Skeletal muscle satellite cell (primary cell): ENCODE results near the gene GPC5.

Source experiments
- H3K27me3 ChIP-seq: 2 replicates; pipeline ENCODE4 v1.7.0; 2013; ENCODE audit warnings: low read length; ENCODE audit not compliant: control insufficient read depth, insufficient read depth
- H3K36me3 ChIP-seq: 2 replicates; pipeline ENCODE4 v1.7.0; 2013; ENCODE audit warnings: mild to moderate bottlenecking, control low read depth, low read length; ENCODE audit not compliant: insufficient read depth
- H3K4me1 ChIP-seq: 2 replicates; pipeline ENCODE4 v1.7.0; 2013; ENCODE audit warnings: low read length; ENCODE audit not compliant: control insufficient read depth, insufficient read depth
- H3K4me2 ChIP-seq: 2 replicates; pipeline ENCODE4 v1.7.0; 2013; ENCODE audit warnings: mild to moderate bottlenecking, low read length
- H3K4me3 ChIP-seq: 2 replicates; pipeline ENCODE4 v1.7.0; 2013; ENCODE audit warnings: low read length
- H3K9ac ChIP-seq: 2 replicates; pipeline ENCODE4 v1.7.0; 2013; ENCODE audit warnings: mild to moderate bottlenecking, low read depth, low read length, moderate library complexity
- H3K9me3 ChIP-seq: replicated peaks from 2 replicates; pipeline ENCODE4 v1.7.0; 2013; ENCODE audit warnings: mild to moderate bottlenecking, control low read depth, low read length

The GPC5 gene

DNA sequence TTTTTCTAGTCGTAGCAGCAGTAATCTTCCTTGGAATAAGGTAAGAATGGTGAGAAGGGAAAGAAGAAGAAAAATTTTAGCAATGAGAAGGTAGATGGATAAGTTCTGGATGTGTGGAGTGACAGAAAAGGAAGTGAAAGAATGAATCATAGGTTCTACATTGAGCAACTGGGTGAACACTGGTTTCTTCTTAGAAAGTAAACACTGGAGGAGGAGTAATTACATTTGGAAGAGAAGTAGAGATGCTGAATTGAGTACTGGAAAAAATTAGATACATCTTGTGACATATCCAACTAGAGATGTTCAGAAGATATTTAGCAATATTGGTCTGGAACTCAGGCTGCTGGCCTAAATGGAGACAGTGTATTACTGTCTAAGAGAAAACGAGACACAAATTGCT is 148.5 kb downstream of the GPC5 start:
- Histone ChIP-seq H3K4me1 (no peaks in the 10 kb centered on the region), H3K36me3 (no peaks in the 10 kb centered on the region), H3K4me3 (no peak overlapping the region), H3K9me3 (no peaks in the 10 kb centered on the region), H3K27me3 (no peaks in the 10 kb centered on the region), H3K4me2 (no peak overlapping the region), H3K9ac (no peak overlapping the region)

GRCh38 chr13:91553584-91553983 is 155.2 kb downstream of the GPC5 start:
- peaks cover 3% of the 10 kb centered on the region for H3K9me3 ChIP-seq
- no peaks in the 10 kb centered on the region for H3K36me3 ChIP-seq
- no peaks in the 10 kb centered on the region for H3K27me3 ChIP-seq
- H3K4me2 ChIP-seq = no peak overlapping the region
- H3K4me3 ChIP-seq = no peak overlapping the region
- no peaks in the 10 kb centered on the region for H3K4me1 ChIP-seq
- no peak overlapping the region for H3K9ac ChIP-seq

DNA sequence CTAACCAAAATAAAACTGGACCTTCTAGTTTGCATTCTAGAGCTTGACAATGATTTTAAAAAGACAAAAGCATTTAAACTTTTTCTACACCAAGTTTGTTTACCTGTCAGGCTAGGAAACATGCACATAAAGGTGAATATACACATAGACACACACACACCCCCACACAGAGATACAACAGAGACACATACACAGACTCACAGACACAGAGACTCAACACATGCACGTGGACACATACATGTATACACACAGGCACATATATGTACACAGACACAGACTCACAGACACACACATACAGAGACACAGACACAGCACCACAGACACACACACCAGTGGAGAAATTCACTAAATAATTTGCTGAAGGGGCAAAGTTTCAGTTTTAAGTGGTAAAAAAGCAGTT is 155.7 kb downstream of the GPC5 start:
- Histone ChIP-seq H3K4me1 (no peaks in the 10 kb centered on the region), H3K27me3 (no peaks in the 10 kb centered on the region), H3K4me3 (no peak overlapping the region), H3K4me2 (no peak overlapping the region), H3K9ac (no peak overlapping the region), H3K36me3 (no peaks in the 10 kb centered on the region), H3K9me3 (peaks cover 3% of the 10 kb centered on the region)

DNA sequence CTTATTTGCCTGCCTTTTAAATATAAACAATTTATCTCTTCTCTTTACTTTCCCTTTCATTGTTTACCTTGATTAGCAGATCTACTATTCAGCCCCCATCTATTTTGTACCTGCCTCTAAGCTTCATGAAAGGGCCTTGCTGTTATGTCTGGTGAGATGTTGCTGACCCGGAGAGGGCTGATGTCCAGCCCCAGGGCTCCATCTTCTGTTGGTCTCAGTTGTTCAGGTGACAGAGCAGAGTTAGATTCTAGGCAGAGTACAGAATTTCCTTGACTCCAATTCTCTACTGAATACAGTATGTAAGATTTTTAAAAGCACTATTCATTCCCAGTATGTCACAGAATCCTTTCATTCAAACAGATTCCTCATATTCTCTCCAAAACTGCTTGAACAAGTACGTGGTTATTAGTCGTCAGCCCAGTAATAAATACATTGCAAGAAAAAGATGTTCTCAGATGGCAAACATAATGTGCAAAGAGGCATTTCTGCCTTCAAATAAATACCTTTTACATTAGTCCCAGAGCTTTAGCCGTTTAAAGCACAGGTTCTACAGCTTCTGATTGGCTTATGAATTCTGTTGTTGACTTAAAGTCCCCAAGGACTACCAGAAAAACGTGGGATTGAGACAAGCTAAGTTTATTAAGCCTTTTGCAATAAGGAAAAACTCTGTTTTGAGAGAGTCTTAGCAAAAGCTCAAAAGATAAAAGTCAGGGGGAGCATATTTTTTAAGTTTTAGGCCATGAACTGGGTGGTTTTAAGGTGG is 159.1 kb downstream of the GPC5 start:
- no peak overlapping the region for H3K9ac ChIP-seq
- no peaks in the 10 kb centered on the region for H3K4me1 ChIP-seq
- H3K36me3 ChIP-seq = no peaks in the 10 kb centered on the region

GRCh38 chr13:91563799-91564198 is 165.4 kb downstream of the GPC5 start:
- Histone ChIP-seq H3K9ac (no peak overlapping the region), H3K4me1 (no peaks in the 10 kb centered on the region), H3K4me2 (no peak overlapping the region), H3K9me3 (peaks cover 4% of the 10 kb centered on the region), H3K36me3 (no peaks in the 10 kb centered on the region), H3K27me3 (no peaks in the 10 kb centered on the region), H3K4me3 (no peak overlapping the region)

More for the DNA sequence above, 159.1 kb downstream of the GPC5 start:
- Histone ChIP-seq H3K4me3 (no peak overlapping the region), H3K4me2 (no peak overlapping the region), H3K9me3 (peaks cover 3% of the 10 kb centered on the region), H3K27me3 (no peaks in the 10 kb centered on the region)

DNA sequence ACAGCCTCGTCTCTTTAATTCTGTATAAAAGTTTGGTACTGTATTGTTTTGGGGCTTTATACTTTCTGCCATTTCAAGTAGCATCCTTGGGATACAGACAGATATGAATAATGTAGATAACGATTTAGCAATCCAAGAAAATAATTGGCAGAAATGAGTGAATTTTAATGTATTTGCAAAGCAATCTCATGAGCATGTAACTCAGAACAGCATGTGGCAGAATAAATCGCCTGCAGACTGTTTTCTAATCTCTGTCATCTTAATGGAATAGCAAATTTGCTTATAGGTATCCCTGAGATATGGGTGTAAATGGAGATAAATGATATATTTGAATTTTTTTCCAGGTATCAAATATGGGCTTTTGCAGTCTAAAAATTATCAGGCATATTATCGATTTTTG is 166.0 kb downstream of the GPC5 start:
- Histone ChIP-seq H3K4me1 (no peaks in the 10 kb centered on the region), H3K9me3 (peaks cover 4% of the 10 kb centered on the region), H3K36me3 (no peaks in the 10 kb centered on the region), H3K27me3 (no peaks in the 10 kb centered on the region), H3K4me2 (no peak overlapping the region), H3K9ac (no peak overlapping the region), H3K4me3 (no peak overlapping the region)

DNA sequence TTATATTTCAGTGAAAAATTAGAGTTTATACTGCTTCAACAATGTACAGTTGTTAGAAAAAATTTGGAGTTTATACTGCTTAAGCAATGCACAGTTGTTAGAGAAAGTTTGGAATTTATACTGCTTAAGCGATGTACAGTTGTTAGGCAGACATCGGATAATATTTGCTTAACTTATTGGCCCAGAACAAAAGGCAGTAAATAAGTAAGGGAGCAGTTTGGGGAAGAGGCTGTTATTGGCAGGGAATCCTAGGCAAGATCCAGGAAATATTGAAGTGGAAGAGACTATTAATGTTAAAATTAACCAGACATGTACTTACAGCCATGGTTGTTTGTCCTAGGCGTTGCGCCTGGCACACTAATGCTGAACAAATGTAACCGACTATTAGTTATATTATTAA is 166.9 kb downstream of the GPC5 start:
- H3K36me3 ChIP-seq = no peaks in the 10 kb centered on the region
- H3K4me1 ChIP-seq = no peaks in the 10 kb centered on the region
- H3K9ac ChIP-seq = no peak overlapping the region
- H3K27me3 ChIP-seq = no peaks in the 10 kb centered on the region
- H3K4me3 ChIP-seq = no peak overlapping the region
- no peak overlapping the region for H3K4me2 ChIP-seq
- H3K9me3 ChIP-seq = peaks cover 4% of the 10 kb centered on the region

DNA sequence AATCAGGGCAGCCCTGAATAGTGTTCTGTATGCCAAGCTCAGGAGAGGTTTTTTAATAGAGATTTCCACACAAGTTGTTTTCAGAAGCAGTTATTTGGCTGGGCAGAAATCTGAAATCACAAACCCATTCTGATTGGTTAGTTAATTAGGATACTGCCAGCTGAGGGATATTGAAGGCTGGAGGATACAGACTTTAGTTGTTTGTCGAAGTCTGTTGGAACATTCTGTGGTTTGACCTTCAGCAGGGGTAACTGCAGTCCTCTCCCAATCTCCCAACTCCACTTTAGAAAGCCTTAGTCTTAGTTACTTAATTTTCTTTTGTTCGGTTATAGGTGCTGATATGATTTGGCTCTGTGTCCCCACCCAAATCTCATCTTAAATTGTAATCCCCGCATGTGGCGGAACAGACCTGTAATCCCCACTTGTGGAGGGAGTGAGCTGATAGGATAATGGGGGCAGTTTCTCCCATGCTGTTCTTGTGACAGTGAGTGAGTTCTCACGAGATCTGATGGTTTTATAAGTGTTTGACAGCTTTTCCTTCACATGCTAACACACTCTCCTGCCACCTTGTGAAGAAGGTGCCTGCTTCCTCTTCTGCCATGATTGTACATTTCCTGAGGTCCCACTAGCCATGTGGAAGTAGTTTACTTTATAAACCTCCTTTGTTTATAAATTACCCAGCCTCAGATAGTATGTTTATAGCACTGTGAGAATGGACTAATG is 169.2 kb downstream of the GPC5 start:
- Histone ChIP-seq H3K9me3 (peaks cover 8% of the 10 kb centered on the region), H3K4me1 (no peaks in the 10 kb centered on the region), H3K4me3 (no peak overlapping the region), H3K27me3 (no peaks in the 10 kb centered on the region), H3K9ac (no peak overlapping the region), H3K36me3 (no peaks in the 10 kb centered on the region), H3K4me2 (no peak overlapping the region)

- no peak overlapping the region for H3K9ac ChIP-seq
These were observed 173.3 kb downstream of the GPC5 start for GRCh38 chr13:91571681-91572080.

DNA sequence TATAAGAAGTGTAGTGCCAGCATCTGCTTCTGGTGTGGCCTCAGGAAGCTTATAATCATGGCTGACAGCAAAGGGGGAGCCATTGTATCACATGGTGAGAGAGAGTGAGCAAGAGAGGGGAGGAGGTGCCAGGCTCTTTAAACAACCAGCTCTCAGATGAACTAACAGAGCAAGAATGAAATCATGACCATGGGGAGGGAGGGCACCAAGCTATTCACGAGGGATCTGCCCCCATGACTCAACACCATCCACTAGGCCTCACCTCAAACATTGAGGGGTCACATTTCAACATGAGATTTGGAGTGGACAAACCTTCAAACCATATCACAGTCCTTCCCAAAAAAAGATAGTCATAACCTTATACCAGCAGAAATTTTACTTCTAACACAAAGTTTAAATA is 174.0 kb downstream of the GPC5 start:
- no peaks in the 10 kb centered on the region for H3K4me1 ChIP-seq
- H3K9me3 ChIP-seq = peaks cover 4% of the 10 kb centered on the region
- H3K36me3 ChIP-seq = no peaks in the 10 kb centered on the region
- H3K27me3 ChIP-seq = no peaks in the 10 kb centered on the region
- H3K4me2 ChIP-seq = no peak overlapping the region
- H3K4me3 ChIP-seq = no peak overlapping the region
- H3K9ac ChIP-seq = no peak overlapping the region

More at GRCh38 chr13:91571681-91572080, 173.3 kb downstream of the GPC5 start:
- H3K36me3 ChIP-seq = no peaks in the 10 kb centered on the region
- no peaks in the 10 kb centered on the region for H3K27me3 ChIP-seq
- H3K9me3 ChIP-seq = peaks cover 4% of the 10 kb centered on the region
- H3K4me1 ChIP-seq = no peaks in the 10 kb centered on the region
- H3K4me2 ChIP-seq = no peak overlapping the region
- H3K4me3 ChIP-seq = no peak overlapping the region

DNA sequence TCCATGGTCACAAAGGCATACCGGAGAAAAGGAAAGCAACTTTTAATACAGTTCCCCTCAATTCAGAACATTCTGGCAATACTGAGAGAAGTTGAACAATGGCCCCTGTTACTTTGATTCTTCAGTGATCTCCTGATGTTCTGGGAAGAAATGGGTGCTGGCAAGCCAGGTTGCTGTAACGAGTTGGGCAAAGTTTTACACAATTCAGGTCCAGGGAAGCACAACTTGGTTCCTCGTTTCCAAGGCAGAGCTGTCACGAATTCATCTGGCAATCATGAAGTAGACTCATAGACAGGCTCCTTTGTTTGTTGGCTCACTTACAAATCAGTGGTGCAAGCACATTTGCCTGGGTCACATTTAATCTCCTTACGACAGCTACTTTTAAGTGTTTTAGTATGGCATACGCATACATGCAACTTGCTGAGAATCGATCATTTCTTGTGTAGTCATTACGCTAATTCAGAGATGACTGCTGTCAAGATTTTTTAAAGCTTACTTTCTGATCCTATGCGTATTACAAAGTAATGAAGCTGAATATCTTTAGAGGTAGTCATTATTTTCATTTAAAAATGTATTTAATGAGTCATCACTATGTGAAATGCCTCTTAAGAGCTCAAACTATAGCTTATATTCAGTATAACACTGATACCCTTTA is 174.7 kb downstream of the GPC5 start:
- H3K27me3 ChIP-seq = no peaks in the 10 kb centered on the region
- no peaks in the 10 kb centered on the region for H3K4me1 ChIP-seq
- no peak overlapping the region for H3K4me3 ChIP-seq
- H3K4me2 ChIP-seq = no peak overlapping the region
- no peak overlapping the region for H3K9ac ChIP-seq
- peaks cover 4% of the 10 kb centered on the region for H3K9me3 ChIP-seq
- H3K36me3 ChIP-seq = no peaks in the 10 kb centered on the region
